CD8-positive, alpha-beta memory T cell (primary cell): Measurements from ENCODE around the gene CH25H. TPM values are rescaled to one million over a fixed set of nuclear protein-coding genes. Genes with fewer than 3 reads are reported as not detected.
"Not testable (repeated sequence)": the region's sequence is repeated elsewhere in the genome, so short reads cannot be mapped to it uniquely, and the experiment has no call there.

Source experiments
- CTCF ChIA-PET: fragments of 350-600 bp; sonication (Branson Sonifier 250); formaldehyde crosslinking; loops from one replicate; lab custom pipeline; 2021; ENCODE audit warnings: antibody characterized with exemption; lab: Charles Lee
- POLR2A ChIA-PET: fragments of 350-600 bp; sonication (Branson Sonifier 250); formaldehyde crosslinking; loops from one replicate; lab custom pipeline; 2021; ENCODE audit warnings: antibody characterized with exemption; lab: Charles Lee
- DNase-seq, 5 donors: peaks; one replicate each; pipeline versions ENCODE4 v3.0.0 to v3.0.0-alpha.2; 2020 to 2022; ENCODE audit warnings: mixed read lengths in 1 of 5
- H3K27ac ChIP-seq: one replicate; pipeline ENCODE4 v1.7.0; 2013; ENCODE audit warnings: low read depth, mild to moderate bottlenecking, low read length, moderate library complexity
- H3K27me3 ChIP-seq: 2 replicates; pipeline ENCODE4 v1.7.0; 2013; ENCODE audit warnings: low read length, mild to moderate bottlenecking; ENCODE audit not compliant: insufficient read depth, poor library complexity, severe bottlenecking
- H3K36me3 ChIP-seq: 2 replicates; pipeline ENCODE4 v1.7.0; 2013; ENCODE audit warnings: mild to moderate bottlenecking, low read length, moderate library complexity; ENCODE audit not compliant: insufficient read depth
- H3K4me1 ChIP-seq: 2 replicates; pipeline ENCODE4 v1.7.0; 2013; ENCODE audit warnings: mild to moderate bottlenecking, low read length, moderate library complexity; ENCODE audit not compliant: insufficient read depth
- H3K4me3 ChIP-seq: 2 replicates; pipeline ENCODE4 v1.7.0; 2013; ENCODE audit warnings: mild to moderate bottlenecking, low read length
- H3K9me3 ChIP-seq: 2 replicates; pipeline ENCODE4 v1.7.0; 2013; ENCODE audit warnings: mild to moderate bottlenecking, low read length
- H3K27ac Mint-ChIP-seq, 8 donors: one replicate each; pipeline ENCODE4 v1.8.0; 2020 to 2021; ENCODE audit warnings: mixed read lengths in 8 of 8, mild to moderate bottlenecking in 6 of 8, inconsistent platforms in 3 of 8, moderate library complexity in 3 of 8
- H3K27me3 Mint-ChIP-seq, 2 donors: one replicate each; pipeline ENCODE4 v1.8.0; 2020 to 2021; ENCODE audit warnings: mixed read lengths in 2 of 2, mild to moderate bottlenecking in 1 of 2, moderate library complexity in 1 of 2
- H3K36me3 Mint-ChIP-seq, 3 donors: one replicate each; pipeline ENCODE4 v1.8.0; 2020 to 2021; ENCODE audit warnings: mixed read lengths in 3 of 3, inconsistent platforms in 1 of 3, mild to moderate bottlenecking in 1 of 3
- H3K4me1 Mint-ChIP-seq, 3 donors: one replicate each; pipeline ENCODE4 v1.8.0; 2020 to 2021; ENCODE audit warnings: mixed read lengths in 3 of 3, inconsistent platforms in 1 of 3, mild to moderate bottlenecking in 1 of 3
- H3K4me3 Mint-ChIP-seq, 7 donors: one replicate each; pipeline ENCODE4 v1.8.0; 2020 to 2021; ENCODE audit warnings: mixed read lengths in 7 of 7, mild to moderate bottlenecking in 6 of 7, moderate library complexity in 4 of 7, inconsistent platforms in 2 of 7
- H3K9me3 Mint-ChIP-seq, 5 donors: one replicate each; pipeline ENCODE4 v1.8.0; 2020 to 2022; ENCODE audit warnings: mixed read lengths in 5 of 5, mild to moderate bottlenecking in 3 of 5, moderate library complexity in 2 of 5, inconsistent platforms in 1 of 5
- polyA plus RNA-seq: library from polyadenylated mRNA; unstranded; fragments of 300-500 nt; fragmentation: Illumina TruSeq; gene quantifications from one replicate; pipeline ENCODE4 v1.2.3, GENCODE V29; 2021
- total RNA-seq, 2 experiments: library from RNA; stranded (reverse); gene quantifications; one replicate each; pipeline ENCODE4 v1.2.3, GENCODE V29; 2021

Gene CH25H
- total and polyA plus RNA-seq, 3 experiments from 2014 or later, result 0.24 TPM; not detected in 2

DNA sequence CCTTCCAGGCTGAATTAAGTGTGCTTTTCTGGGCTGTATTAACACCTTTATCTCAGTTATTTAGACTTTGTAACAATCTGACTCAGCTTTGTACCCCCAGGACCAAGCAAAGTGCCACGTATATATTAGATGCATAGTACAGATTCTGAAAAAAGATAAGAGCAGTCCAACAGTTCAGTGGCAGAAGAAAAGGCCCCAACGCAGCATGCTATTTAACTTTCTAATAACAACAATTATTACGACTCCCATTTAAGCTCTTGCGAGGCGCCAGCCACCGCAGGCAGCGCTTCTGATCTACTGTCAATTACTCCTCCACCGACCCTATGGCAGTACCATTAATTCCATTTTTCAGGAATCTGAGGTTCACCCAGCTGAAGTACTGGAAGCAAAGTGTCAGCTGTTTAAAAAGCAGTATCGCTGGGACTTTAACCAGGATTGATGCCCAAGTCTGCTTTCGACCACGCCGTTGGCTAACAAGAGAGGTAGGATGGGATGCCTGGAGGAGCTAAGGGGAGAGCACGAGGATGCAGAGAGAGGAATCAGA is 43.8 kb upstream of the CH25H start:
- Mint-ChIP-seq H3K9me3 (peaks cover 0 to 5% (median 0%) of the 10 kb centered on the region in 5 donors), H3K4me1 (peaks cover 24 to 27% (median 26%) of the 10 kb centered on the region in 3 donors), H3K4me3 (peak overlapping the region; percentile 88 to 94 (median 91)), H3K27ac (peak overlapping the region in 7 of 8 donors; percentile 48 to 87 (median 79)), H3K36me3 (peaks cover 3 to 5% (median 5%) of the 10 kb centered on the region in 3 donors), H3K27me3 (peaks cover 0 to under 1% of the 10 kb centered on the region in 2 donors)
- Histone ChIP-seq H3K4me3 (peak overlapping the region; percentile 83), H3K27ac (peak overlapping the region; percentile 66), H3K4me1 (peaks cover 16% of the 10 kb centered on the region), H3K9me3 (no peaks in the 10 kb centered on the region), H3K27me3 (no peaks in the 10 kb centered on the region), H3K36me3 (no peaks in the 10 kb centered on the region)
- DNase-seq, result peak in 1 of 5 donors; percentile 6
- ChIA-PET CTCF (interaction anchor here (0.8 to 2.0 kb wide), 12 partner anchors 20 to 317 kb away, joined by 3 to 9 read pairs (median 4); partner anchors contain the start of genes CH25H, IFIT2 and IFIT5), POLR2A (interaction anchor here (1.2 to 1.7 kb wide), 4 partner anchors 81 to 450 kb away, joined by 4 to 7 read pairs (median 6); partner anchors contain the start of genes IFIT1, IFIT5 and KIF20B)

DNA sequence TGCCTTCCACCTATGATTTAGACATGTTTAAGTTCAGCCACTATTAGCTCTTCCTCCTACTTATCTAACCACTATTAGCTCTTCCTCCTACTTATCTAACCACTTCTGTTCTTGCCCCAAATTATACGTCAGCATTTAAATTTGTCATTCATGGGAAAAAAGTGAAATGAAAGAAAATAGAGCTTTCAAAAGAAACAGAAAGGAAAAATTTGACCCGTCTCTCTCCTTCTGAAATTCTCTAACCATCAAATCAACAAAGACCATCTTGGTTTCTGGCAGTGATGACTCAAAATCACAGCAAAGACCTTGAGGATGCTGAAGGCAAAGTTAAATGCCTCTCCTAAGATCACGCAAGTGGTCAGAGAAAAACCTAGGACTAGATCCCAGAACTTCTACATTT is 41.9 kb upstream of the CH25H start:
- Mint-ChIP-seq H3K27me3 (no peaks in the 10 kb centered on the region), H3K4me3 (peak overlapping the region in 1 of 7 donors; percentile 73), H3K4me1 (peaks cover 24 to 27% (median 26%) of the 10 kb centered on the region in 3 donors), H3K9me3 (no peaks in the 10 kb centered on the region), H3K36me3 (peaks cover 0 to 18% (median 10%) of the 10 kb centered on the region in 3 donors), H3K27ac (peak overlapping the region in 1 of 8 donors; percentile 19)
- H3K36me3 ChIP-seq, result no peaks in the 10 kb centered on the region
- H3K27ac ChIP-seq, result no peak overlapping the region
- H3K9me3 ChIP-seq, result no peaks in the 10 kb centered on the region
- POLR2A ChIA-PET, result interaction anchor here (0.7 kb wide), 1 partner anchor 165 kb away, joined by 3 read pairs; the partner anchor contains the start of gene IFIT5
- no peaks in the 10 kb centered on the region for H3K27me3 ChIP-seq
- peaks cover 16% of the 10 kb centered on the region for H3K4me1 ChIP-seq
- CTCF ChIA-PET, result interaction anchor here (1.7 to 1.9 kb wide), 2 partner anchors 24 to 31 kb away, joined by 4 to 7 read pairs; no protein-coding TSS in a partner anchor
- no peak overlapping the region for H3K4me3 ChIP-seq
- no peak for DNase-seq

DNA sequence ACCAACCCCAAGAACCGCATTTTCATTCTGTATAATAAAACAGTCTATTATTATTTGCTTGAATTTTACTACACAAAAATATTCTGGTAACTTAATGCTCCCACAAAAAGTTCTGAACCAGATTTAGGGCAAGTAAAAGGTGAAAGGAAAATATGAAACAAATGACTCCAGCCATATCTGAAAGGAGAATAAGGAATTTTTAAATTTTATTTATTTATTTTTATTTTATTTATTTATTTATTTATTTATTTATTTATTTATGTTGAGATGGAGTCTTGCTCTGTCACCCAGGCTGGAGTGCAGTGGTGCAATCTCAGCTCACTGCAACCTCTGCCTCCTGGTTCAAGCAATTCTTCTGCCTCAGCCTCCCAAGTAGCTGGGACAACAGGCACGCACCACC is 40.5 kb upstream of the CH25H start:
- peak overlapping the region in 1 of 7 donors; percentile 24 for H3K4me3 Mint-ChIP-seq
- CTCF ChIA-PET, result interaction anchor here (0.8 to 1.7 kb wide), 2 partner anchors 22 to 80 kb away, joined by 3 to 4 read pairs; partner anchors contain the start of gene IFIT3
- H3K36me3 ChIP-seq, result not testable (repeated sequence)

DNA sequence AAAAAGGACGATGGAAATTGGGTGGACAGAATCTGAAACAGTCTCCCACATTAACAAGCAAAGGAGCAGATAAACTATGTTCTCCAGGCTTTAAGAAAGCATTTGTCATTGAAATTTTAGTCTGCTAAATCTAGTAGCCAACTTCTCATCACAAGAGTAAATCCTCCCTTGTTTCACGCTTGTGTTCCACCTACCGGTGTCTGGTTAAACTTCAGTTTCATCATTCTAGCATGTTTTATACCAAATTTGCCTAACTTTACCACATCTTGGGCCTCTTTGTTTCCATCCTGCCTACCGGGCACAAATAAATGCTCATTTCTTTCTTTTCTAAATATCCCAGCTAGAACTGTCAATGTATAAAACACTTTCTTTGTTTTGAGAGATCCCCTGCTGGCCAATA is 38.7 kb upstream of the CH25H start:
- Mint-ChIP-seq H3K4me3 (no peak overlapping the region), H3K9me3 (no peaks in the 10 kb centered on the region), H3K36me3 (peaks cover 0 to 34% (median 12%) of the 10 kb centered on the region in 3 donors), H3K27me3 (no peaks in the 10 kb centered on the region), H3K27ac (no peak overlapping the region), H3K4me1 (peaks cover 22 to 29% (median 22%) of the 10 kb centered on the region in 3 donors)
- POLR2A ChIA-PET, result no interaction called here
- Histone ChIP-seq H3K27ac (no peak overlapping the region), H3K9me3 (no peaks in the 10 kb centered on the region), H3K4me3 (no peak overlapping the region), H3K4me1 (peaks cover 6% of the 10 kb centered on the region), H3K36me3 (no peaks in the 10 kb centered on the region), H3K27me3 (no peaks in the 10 kb centered on the region)
- CTCF ChIA-PET, result no interaction called here
- DNase-seq, result no peak

More for the DNA sequence above, 40.5 kb upstream of the CH25H start:
- H3K9me3 Mint-ChIP-seq, H3K27ac ChIP-seq, H3K9me3 ChIP-seq, H3K27me3 Mint-ChIP-seq, H3K27me3 ChIP-seq, POLR2A ChIA-PET, DNase-seq, H3K27ac Mint-ChIP-seq, H3K4me3 ChIP-seq: not testable (repeated sequence)
- Mint-ChIP-seq H3K4me1 (peaks cover 27 to 31% (median 30%) of the 10 kb centered on the region in 3 donors), H3K36me3 (peaks cover 0 to 25% (median 10%) of the 10 kb centered on the region in 3 donors)
- peaks cover 15% of the 10 kb centered on the region for H3K4me1 ChIP-seq

DNA sequence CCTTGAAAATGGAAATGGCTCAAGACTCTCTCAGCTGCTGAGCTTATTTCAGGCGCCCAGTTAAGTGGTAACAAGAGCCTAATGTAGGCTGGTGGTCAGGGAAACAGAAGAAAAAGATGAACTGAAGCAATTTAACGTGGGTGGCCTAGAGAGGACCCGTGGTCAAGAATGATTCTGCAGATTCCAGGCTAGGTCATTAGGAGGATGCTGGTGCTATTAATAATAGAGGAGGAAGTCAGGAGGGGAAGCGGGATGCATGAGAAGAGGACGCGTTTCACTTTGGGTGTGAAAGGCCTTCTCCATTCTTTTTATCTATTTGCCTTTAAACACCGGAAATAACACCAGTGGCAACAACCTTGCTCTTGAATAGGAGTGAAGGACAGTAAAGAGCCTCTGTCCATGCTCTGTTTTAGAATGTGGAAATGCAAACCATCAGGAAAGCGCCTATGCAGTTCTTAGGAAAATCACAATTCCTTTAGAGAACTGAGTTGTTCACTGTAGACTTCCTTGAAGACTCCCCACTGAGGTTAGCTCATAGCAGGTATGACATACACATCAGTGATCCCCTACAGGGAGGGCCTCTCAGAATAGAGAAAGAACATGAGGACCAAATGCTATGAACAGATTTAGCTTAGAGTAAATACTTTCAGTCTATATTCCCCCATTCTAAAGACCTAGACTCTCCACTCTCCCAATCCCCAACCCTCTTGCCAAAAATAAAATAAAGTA is 35.9 kb upstream of the CH25H start:
- Mint-ChIP-seq H3K9me3 (no peaks in the 10 kb centered on the region), H3K27ac (peak overlapping the region in 1 of 8 donors; percentile 16), H3K27me3 (no peaks in the 10 kb centered on the region), H3K4me1 (peaks cover 3 to 11% (median 6%) of the 10 kb centered on the region in 3 donors), H3K4me3 (no peak overlapping the region), H3K36me3 (peaks cover 0 to 58% (median 15%) of the 10 kb centered on the region in 3 donors)
- ChIA-PET CTCF (interaction anchor here (1.0 kb wide), 1 partner anchor 29 kb away, joined by 3 read pairs; no protein-coding TSS in a partner anchor), POLR2A (no interaction called here)
- H3K4me3 ChIP-seq, result no peak overlapping the region
- H3K4me1 ChIP-seq, result no peaks in the 10 kb centered on the region
- H3K36me3 ChIP-seq, result peaks cover 12% of the 10 kb centered on the region
- H3K9me3 ChIP-seq, result no peaks in the 10 kb centered on the region
- no peak overlapping the region for H3K27ac ChIP-seq
- DNase-seq, result no peak
- H3K27me3 ChIP-seq, result no peaks in the 10 kb centered on the region

DNA sequence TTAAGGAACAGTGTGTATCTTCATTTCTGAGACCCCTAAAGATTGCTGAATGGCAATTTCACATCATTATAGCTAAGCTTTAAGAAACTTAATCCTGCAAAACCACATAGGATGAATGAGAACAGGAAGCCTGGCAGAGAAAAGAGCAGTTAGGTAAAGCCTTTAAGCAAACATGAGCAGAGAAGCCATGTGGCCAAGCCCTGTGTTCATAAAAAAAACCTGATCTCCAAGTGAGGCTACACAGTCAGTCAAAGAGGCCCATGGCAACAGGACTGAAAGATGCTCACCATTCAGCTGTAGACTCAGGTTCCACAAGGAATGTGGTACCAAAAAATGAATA is 35.2 kb upstream of the CH25H start:
- Histone ChIP-seq H3K27ac (no peak overlapping the region), H3K9me3 (no peaks in the 10 kb centered on the region), H3K36me3 (peaks cover 12% of the 10 kb centered on the region), H3K27me3 (no peaks in the 10 kb centered on the region), H3K4me1 (no peaks in the 10 kb centered on the region), H3K4me3 (no peak overlapping the region)
- Mint-ChIP-seq H3K27ac (no peak overlapping the region), H3K4me3 (no peak overlapping the region), H3K36me3 (peaks cover 0 to 59% (median 14%) of the 10 kb centered on the region in 3 donors), H3K4me1 (peaks cover under 1 to 11% (median 6%) of the 10 kb centered on the region in 3 donors), H3K27me3 (no peaks in the 10 kb centered on the region), H3K9me3 (no peaks in the 10 kb centered on the region)
- CTCF ChIA-PET, result interaction anchor here (1.0 kb wide), 1 partner anchor 28 kb away, joined by 3 read pairs; no protein-coding TSS in a partner anchor
- DNase-seq, result no peak
- POLR2A ChIA-PET, result no interaction called here

GRCh38 chr10:89241486-89242344 is 34.6 kb upstream of the CH25H start:
- H3K4me3 ChIP-seq, result no peak overlapping the region
- H3K4me1 ChIP-seq, result no peaks in the 10 kb centered on the region
- Mint-ChIP-seq H3K27me3 (no peaks in the 10 kb centered on the region), H3K36me3 (peaks cover 0 to 59% (median 15%) of the 10 kb centered on the region in 3 donors), H3K4me1 (peaks cover 0 to 11% (median 6%) of the 10 kb centered on the region in 3 donors), H3K4me3 (no peak overlapping the region), H3K27ac (no peak overlapping the region), H3K9me3 (no peaks in the 10 kb centered on the region)
- ChIA-PET CTCF (no interaction called here), POLR2A (no interaction called here)
- H3K27me3 ChIP-seq, result no peaks in the 10 kb centered on the region
- H3K9me3 ChIP-seq, result no peaks in the 10 kb centered on the region
- H3K36me3 ChIP-seq, result peaks cover 12% of the 10 kb centered on the region
- no peak overlapping the region for H3K27ac ChIP-seq
- DNase-seq, result no peak
